Measurements from ENCODE around the gene BCL10. TPM values are rescaled to one million over a fixed set of nuclear protein-coding genes. Genes with fewer than 3 reads are reported as not detected.

Gene BCL10
- total RNA-seq, 2 donors from 2014 or later: 80.7 to 167 TPM

DNA sequence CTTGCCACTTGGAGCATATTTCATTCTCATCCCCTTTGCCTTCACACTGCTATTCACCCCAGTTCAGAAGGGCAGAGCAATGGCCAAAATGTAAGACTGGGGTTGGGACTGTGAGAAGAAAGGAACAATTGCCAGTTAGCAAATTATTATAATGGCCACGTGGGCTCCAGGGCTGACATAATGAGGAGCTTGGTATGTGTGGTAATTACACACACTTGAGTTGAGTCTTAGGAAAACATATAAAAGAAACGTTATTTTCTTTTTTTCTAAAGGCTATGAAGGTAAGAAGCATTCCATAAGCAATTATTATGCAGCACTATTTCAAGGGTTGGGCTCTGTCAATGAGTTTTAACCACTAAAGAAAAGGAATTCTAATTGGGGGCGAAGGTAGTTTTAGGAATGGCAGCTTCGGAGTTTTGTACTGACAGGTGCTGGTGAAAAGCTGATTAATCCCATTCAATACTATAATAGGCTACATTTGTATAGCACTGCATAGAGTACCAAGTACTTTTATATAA lies 32.5 kb upstream of the BCL10 start:
- TF ChIP-seq, protein P1, sequence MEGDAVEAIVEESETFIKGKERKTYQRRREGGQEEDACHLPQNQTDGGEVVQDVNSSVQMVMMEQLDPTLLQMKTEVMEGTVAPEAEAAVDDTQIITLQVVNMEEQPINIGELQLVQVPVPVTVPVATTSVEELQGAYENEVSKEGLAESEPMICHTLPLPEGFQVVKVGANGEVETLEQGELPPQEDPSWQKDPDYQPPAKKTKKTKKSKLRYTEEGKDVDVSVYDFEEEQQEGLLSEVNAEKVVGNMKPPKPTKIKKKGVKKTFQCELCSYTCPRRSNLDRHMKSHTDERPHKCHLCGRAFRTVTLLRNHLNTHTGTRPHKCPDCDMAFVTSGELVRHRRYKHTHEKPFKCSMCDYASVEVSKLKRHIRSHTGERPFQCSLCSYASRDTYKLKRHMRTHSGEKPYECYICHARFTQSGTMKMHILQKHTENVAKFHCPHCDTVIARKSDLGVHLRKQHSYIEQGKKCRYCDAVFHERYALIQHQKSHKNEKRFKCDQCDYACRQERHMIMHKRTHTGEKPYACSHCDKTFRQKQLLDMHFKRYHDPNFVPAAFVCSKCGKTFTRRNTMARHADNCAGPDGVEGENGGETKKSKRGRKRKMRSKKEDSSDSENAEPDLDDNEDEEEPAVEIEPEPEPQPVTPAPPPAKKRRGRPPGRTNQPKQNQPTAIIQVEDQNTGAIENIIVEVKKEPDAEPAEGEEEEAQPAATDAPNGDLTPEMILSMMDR (IDR thresholded peaks at IDR 0.05): no peak
- Histone ChIP-seq H3K9ac (ENCODE audit: low read depth in 2 of 2, low read length in 2 of 2) (no peak overlapping the region), H3K9me3 (no peaks in the 10 kb centered on the region), H3K27me3 (no peaks in the 10 kb centered on the region), H3K4me3 (no peak overlapping the region), H3K4me1 (no peaks in the 10 kb centered on the region), H3K36me3 (no peaks in the 10 kb centered on the region), H3K27ac (no peak overlapping the region)
- no peak for DNase-seq
- intact Hi-C loops (cut with DNase I): loop anchor here (2.0 to 5.0 kb wide), 4 partner anchors 194 to 708 kb away; partner anchors contain the start of gene CCN1

DNA sequence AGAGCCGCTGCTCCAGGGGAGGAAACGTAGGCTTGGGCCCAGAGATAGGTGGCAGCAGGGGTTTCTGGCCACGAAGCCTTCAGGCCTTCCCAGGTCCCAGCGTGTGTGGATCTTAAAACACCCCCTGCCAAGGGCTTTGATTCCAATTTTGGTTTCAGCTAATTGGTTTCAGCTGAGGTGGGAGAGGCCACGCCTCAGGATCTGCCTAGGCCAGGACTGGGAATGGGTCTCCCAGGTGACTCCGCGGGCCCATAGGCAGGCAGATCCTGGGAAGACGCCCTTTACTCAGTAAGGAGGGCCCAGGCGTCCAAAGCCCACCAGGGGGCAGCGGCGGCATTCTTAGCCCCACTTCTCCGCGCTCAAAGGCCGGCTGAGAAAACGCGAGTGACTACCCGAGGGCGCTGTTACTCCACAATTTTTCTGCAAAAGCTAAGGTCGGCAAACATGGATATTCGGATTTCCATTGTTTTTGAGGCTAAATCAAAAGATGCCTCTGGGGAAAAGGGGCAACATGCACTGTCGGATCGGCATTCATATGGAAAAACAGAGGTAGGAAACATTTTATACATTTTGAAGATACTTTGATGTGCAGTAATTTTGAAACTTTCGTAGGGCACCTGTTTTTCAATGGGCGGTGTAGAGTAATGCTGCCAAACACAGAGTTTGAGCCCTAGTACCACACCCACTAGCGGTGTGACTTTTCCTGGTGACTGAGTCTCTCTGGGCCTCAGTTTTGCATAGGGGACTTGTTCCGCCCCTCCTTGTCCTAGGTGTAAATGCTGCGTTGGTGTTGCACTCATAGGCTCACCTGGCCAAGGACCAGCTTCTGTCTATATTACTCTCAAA lies 31.8 kb upstream of the BCL10 start:
- Histone ChIP-seq H3K36me3 (no peaks in the 10 kb centered on the region), H3K9me3 (no peaks in the 10 kb centered on the region), H3K27ac (no peak overlapping the region), H3K27me3 (no peaks in the 10 kb centered on the region), H3K9ac (ENCODE audit: low read depth in 2 of 2, low read length in 2 of 2) (no peak overlapping the region), H3K4me3 (no peak overlapping the region), H3K4me1 (no peaks in the 10 kb centered on the region)
- DNase-seq: peak; percentile 89
- TF ChIP-seq, protein P1 (IDR thresholded peaks at IDR 0.05): peak; percentile 88
- intact Hi-C loops (cut with DNase I): loop anchor here (2.0 to 5.0 kb wide), 4 partner anchors 195 to 709 kb away; partner anchors contain the start of gene CCN1

DNA sequence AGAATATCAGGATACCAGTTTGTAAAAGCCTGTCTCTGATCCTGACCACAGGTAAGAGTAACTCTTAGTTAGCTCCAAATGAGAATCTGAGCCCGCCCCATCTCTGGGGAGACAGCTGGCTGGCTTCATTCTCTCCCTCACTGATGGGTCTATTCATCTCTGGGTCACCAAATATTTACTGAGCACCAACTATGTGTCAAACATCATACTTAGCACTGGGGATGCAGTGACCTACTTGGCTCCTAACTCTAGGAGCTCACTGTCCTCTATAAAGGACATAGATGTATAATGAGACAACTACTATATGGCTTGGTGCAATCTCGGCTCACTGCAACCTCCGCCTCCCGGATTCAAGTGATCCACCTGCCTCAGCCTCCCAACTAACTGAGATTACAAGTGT lies 29.8 kb upstream of the BCL10 start:
- TF ChIP-seq, protein P1 (IDR thresholded peaks at IDR 0.05): no peak
- no peaks in the 10 kb centered on the region for H3K9me3 ChIP-seq
- intact Hi-C loops (cut with DNase I): loop anchor here (5.0 kb wide), 3 partner anchors 276 to 711 kb away; partner anchors contain the start of gene CCN1

DNA sequence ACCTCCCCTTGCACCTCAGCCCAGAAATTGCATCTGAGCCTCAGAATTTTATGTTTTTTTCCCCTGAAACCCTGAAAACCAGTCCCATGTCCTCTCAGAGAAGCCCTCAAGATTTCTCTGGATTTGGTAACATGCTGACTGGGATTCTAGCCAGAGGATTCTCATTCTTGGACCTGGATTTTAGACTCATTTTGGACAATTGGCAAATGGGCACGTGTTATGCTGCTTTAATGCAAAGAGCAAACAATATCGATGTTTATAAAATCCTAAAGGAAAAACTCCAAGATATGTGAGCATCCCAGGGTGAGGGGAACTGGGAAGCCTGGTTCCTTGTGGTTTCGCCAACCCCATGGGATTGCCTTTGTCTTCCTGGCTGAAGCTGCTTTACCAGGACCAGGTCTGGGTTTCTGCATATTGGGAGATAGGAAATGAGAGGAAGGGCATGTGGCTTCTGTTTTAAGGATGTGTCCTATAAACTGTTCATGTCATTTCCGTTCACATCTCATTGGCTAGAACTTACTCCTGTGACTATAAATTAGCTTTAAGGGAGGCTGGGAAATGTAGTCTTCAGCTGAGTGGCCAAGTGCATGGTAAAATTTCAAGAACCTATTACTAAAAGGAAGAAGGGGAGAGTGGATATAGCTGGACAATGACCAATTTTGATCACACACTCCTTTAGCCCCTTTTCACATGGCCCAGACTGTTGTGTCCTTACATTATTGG lies 27.2 kb upstream of the BCL10 start:
- no peaks in the 10 kb centered on the region for H3K27me3 ChIP-seq
- no peak overlapping the region for H3K4me3 ChIP-seq
- peaks cover under 1% of the 10 kb centered on the region for H3K4me1 ChIP-seq
- DNase-seq: no peak
- H3K27ac ChIP-seq: no peak overlapping the region
- H3K9me3 ChIP-seq: no peaks in the 10 kb centered on the region
- H3K9ac ChIP-seq (ENCODE audit: low read depth in 2 of 2, low read length in 2 of 2): no peak overlapping the region
- no peaks in the 10 kb centered on the region for H3K36me3 ChIP-seq
- intact Hi-C loops (cut with DNase I): no loop called here
- TF ChIP-seq, protein P1 (IDR thresholded peaks at IDR 0.05): no peak

More for the DNA sequence above, 29.8 kb upstream of the BCL10 start:
- no peak for DNase-seq
- Histone ChIP-seq H3K27ac (no peak overlapping the region), H3K9ac (ENCODE audit: low read depth in 2 of 2, low read length in 2 of 2) (no peak overlapping the region), H3K36me3 (no peaks in the 10 kb centered on the region), H3K27me3 (no peaks in the 10 kb centered on the region), H3K4me3 (no peak overlapping the region), H3K4me1 (no peaks in the 10 kb centered on the region)

DNA sequence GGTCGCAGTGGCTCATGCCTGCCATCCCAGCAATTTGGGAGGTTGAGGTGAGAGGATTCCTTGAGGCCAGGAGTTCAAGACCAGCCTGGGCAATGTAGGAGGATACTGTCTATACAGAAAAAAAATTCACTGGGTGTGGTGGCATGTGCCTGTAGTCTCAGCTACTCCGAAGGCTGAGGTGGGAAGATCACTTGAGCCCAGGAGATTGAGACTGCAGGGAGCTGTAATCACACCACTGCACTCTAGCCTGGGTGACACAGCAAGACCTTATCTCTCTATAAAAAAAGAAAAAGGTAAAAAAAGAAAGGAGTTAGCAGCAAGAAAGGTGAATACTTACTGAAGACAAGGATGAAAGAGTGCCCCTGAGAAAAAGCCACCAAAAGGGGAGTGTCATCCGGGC lies 23.7 kb upstream of the BCL10 start:
- Histone ChIP-seq H3K27me3 (no peaks in the 10 kb centered on the region), H3K36me3 (no peaks in the 10 kb centered on the region), H3K9me3 (no peaks in the 10 kb centered on the region), H3K27ac (no peak overlapping the region), H3K9ac (ENCODE audit: low read depth in 2 of 2, low read length in 2 of 2) (no peak overlapping the region), H3K4me1 (peaks cover 6% of the 10 kb centered on the region), H3K4me3 (no peak overlapping the region)
- intact Hi-C loops (cut with DNase I): no loop called here
- DNase-seq: no peak
- TF ChIP-seq, protein P1 (IDR thresholded peaks at IDR 0.05): no peak

All from colonic mucosa (tissue), 4 donors.